ENCODE measurements around the gene STAT3.

GRCh38 chr17:42422958-42423712 is 34.9 kb upstream of the STAT3 start, which contains the start of gene CAVIN1:
- TF ChIP-seq EZH2 (IDR thresholded peaks at IDR 0.05; ENCODE audit: low read depth) (no peak), CTCF (conservative IDR thresholded peaks at IDR 0.05) (no peak)

All from PC-9 (cell line).